RWPE2 (cell line): ENCODE data around the gene FANCC.

ENCODE experiments used
- ATAC-seq: fragments of 200-7000 bp; cut with Tn5 transposase; 3 replicates; pipeline ENCODE4 v1.9.1; 2021; ENCODE audit warnings: low read depth
- DNase-seq: peaks from one replicate; pipeline ENCODE4 v3.0.0-alpha.2; 2020; ENCODE audit warnings: low spot score
- H3K27ac ChIP-seq: fragments of 450-650 bp; 2 replicates; pipeline ENCODE4 v1.5.1; 2017; ENCODE audit warnings: mild to moderate bottlenecking; ENCODE audit not compliant: poor library complexity, severe bottlenecking
- H3K27me3 ChIP-seq: fragments of 250-450 bp; sonication (Bioruptor Pico); 2 replicates; pipeline ENCODE4 v1.5.1; 2021; ENCODE audit warnings: mild to moderate bottlenecking, moderate library complexity; ENCODE audit not compliant: insufficient read depth, poor library complexity, severe bottlenecking
- H3K36me3 ChIP-seq: fragments of 250-450 bp; sonication (Bioruptor Pico); 2 replicates; pipeline ENCODE4 v1.5.1; 2020; ENCODE audit warnings: low read depth, mild to moderate bottlenecking, moderate library complexity
- H3K4me1 ChIP-seq: fragments of 250-450 bp; sonication (Bioruptor Pico); 2 replicates; pipeline ENCODE4 v1.5.1; 2021; ENCODE audit warnings: mild to moderate bottlenecking, moderate library complexity; ENCODE audit not compliant: insufficient read depth, poor library complexity, severe bottlenecking
- H3K4me3 ChIP-seq: fragments of 250-450 bp; sonication (Bioruptor Pico); 2 replicates; pipeline ENCODE4 v1.5.1; 2021; ENCODE audit warnings: mild to moderate bottlenecking, moderate library complexity; ENCODE audit not compliant: severe bottlenecking
- H3K9me3 ChIP-seq: fragments of 250-450 bp; sonication (Bioruptor Pico); 2 replicates; pipeline ENCODE4 v1.5.1; 2021; ENCODE audit warnings: mild to moderate bottlenecking, moderate library complexity; ENCODE audit not compliant: severe bottlenecking
- TF ChIP-seq, protein P1 (sequence below): fragments of 450-650 bp; IDR thresholded peaks from one replicate; pipeline ENCODE4 v1.5.1; 2017; ENCODE audit warnings: mild to moderate bottlenecking, moderate library complexity; ENCODE audit not compliant: poor library complexity, severe bottlenecking

The FANCC gene

DNA sequence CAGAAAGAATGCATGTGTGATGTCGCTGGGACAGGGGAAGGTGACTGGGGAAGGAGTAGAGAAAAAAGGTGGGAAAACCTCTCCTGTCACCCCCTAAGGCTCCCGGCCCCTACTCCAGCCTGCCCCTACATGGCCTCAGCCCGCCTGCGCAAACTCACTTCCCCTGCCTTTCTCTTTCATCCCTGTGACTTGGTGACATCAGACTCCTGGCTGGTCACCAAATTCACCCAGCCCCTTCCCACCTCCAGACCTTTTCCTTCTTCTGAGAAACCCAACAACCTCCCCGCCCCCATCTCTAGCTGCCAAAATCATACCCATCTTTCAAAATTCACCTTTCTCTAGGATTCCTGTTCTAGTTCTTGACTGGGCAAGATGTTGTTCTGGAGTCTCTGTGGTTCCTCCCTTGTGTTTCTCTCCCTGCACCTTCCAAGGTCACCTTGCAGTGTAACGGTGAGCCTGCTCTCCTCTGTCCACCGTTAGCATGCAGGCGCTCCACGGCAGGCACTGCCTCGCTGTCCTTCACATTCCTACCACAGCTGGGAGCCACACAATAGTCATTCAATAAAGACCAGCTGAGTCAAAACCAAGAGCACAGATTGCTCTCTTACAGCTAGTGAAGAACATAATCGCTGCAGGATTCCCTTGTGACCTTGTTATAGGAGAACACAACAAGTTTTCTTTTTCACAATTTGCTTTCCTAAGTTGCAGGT is 134.5 kb downstream of the FANCC start:
- DNase-seq (no peak), ATAC-seq (no peak)
- no peaks in the 10 kb centered on the region for H3K4me1 ChIP-seq
- H3K4me3 ChIP-seq = no peak overlapping the region
- H3K36me3 ChIP-seq = no peaks in the 10 kb centered on the region
- H3K27me3 ChIP-seq = no peaks in the 10 kb centered on the region
- no peaks in the 10 kb centered on the region for H3K9me3 ChIP-seq
- H3K27ac ChIP-seq = no peak overlapping the region
- TF ChIP-seq, protein P1, sequence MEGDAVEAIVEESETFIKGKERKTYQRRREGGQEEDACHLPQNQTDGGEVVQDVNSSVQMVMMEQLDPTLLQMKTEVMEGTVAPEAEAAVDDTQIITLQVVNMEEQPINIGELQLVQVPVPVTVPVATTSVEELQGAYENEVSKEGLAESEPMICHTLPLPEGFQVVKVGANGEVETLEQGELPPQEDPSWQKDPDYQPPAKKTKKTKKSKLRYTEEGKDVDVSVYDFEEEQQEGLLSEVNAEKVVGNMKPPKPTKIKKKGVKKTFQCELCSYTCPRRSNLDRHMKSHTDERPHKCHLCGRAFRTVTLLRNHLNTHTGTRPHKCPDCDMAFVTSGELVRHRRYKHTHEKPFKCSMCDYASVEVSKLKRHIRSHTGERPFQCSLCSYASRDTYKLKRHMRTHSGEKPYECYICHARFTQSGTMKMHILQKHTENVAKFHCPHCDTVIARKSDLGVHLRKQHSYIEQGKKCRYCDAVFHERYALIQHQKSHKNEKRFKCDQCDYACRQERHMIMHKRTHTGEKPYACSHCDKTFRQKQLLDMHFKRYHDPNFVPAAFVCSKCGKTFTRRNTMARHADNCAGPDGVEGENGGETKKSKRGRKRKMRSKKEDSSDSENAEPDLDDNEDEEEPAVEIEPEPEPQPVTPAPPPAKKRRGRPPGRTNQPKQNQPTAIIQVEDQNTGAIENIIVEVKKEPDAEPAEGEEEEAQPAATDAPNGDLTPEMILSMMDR = no peak

- ATAC-seq (no peak), DNase-seq (no peak)
- no peaks in the 10 kb centered on the region for H3K4me1 ChIP-seq
- no peak overlapping the region for H3K4me3 ChIP-seq
- H3K9me3 ChIP-seq = no peaks in the 10 kb centered on the region
- no peaks in the 10 kb centered on the region for H3K27me3 ChIP-seq
- H3K27ac ChIP-seq = no peak overlapping the region
- H3K36me3 ChIP-seq = no peaks in the 10 kb centered on the region
- TF ChIP-seq, protein P1 = no peak
Measured at GRCh38 chr9:95181835-95182234, 135.7 kb downstream of the FANCC start.

DNA sequence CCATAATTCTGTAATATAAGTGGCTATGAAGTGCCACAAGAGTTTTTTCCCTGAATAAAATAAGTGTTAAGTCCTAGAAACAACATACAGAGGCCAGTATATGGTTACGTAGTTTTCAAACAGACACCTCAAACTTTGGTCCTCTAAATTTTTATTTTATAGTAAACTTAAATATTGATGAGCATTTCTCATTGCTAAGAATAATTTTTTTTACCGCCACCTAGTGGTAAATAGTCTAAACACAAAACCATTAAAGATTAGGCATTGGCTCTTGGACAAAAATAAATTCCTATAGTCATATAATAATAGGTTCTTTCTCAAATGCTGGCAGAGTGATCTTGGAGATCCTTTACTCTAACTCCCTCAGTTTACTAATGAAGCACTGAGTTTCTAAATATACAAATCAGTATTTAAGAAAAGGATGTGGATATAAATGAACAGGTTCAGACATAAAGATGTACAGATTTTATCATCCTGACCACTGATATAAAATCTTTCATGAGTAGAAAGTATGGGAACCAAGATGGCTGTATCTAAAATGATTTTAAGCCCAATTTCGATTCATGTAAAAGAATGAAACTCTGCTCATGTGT is 136.2 kb downstream of the FANCC start:
- no peaks in the 10 kb centered on the region for H3K27me3 ChIP-seq
- H3K36me3 ChIP-seq = no peaks in the 10 kb centered on the region
- TF ChIP-seq, protein P1 = peak; percentile 79
- H3K4me1 ChIP-seq = no peaks in the 10 kb centered on the region
- no peak for ATAC-seq
- H3K9me3 ChIP-seq = no peaks in the 10 kb centered on the region
- H3K4me3 ChIP-seq = no peak overlapping the region
- DNase-seq = no peak
- H3K27ac ChIP-seq = no peak overlapping the region

DNA sequence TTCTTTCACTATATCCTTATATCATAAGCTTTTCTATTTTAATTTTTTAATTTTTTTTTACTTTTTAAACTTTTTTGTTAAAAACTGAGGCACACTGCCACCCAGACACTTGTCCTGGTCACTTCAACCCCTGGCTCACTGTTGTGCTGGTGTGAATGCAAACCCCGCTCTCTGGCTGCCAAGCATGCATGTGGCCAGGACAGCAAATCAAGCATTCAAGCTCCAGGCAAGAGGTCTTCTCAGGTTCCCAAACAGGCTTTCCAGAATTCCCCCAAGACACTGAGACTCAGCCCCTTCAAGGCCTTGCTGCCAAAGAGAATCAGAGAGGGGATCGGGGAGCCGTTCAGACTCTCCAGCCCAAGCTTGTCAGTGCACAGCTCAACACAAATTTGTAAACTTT is 139.9 kb downstream of the FANCC start:
- no peaks in the 10 kb centered on the region for H3K27me3 ChIP-seq
- no peak for DNase-seq
- no peak overlapping the region for H3K27ac ChIP-seq
- TF ChIP-seq, protein P1 = no peak
- H3K4me1 ChIP-seq = no peaks in the 10 kb centered on the region
- no peak for ATAC-seq
- no peak overlapping the region for H3K4me3 ChIP-seq
- H3K9me3 ChIP-seq = no peaks in the 10 kb centered on the region
- H3K36me3 ChIP-seq = no peaks in the 10 kb centered on the region

GRCh38 chr9:95176755-95177319 is 140.7 kb downstream of the FANCC start:
- no peak overlapping the region for H3K27ac ChIP-seq
- H3K27me3 ChIP-seq = no peaks in the 10 kb centered on the region
- no peaks in the 10 kb centered on the region for H3K4me1 ChIP-seq
- no peaks in the 10 kb centered on the region for H3K9me3 ChIP-seq
- DNase-seq = no peak
- H3K36me3 ChIP-seq = no peaks in the 10 kb centered on the region
- no peak for ATAC-seq
- TF ChIP-seq, protein P1 = no peak
- H3K4me3 ChIP-seq = no peak overlapping the region
